K562 (cell line): ENCODE measurements around the gene CDC45. TPM values are rescaled to one million over a fixed set of nuclear protein-coding genes. Genes with fewer than 3 reads are reported as not detected.

Source experiments
- CBX3 ChIP-seq, 2 experiments: IDR thresholded peaks; 1 replicate in 1 of 2; 2 replicates in 1 of 2; pipeline ENCODE4 v1.6.1; 2012; ENCODE audit warnings: inconsistent platforms in 2 of 2, low read length in 2 of 2, borderline replicate concordance in 1 of 2, control low read depth in 1 of 2
- CXXC5 ChIP-seq: fragments of 250-450 bp; sonication (Bioruptor Pico); IDR thresholded peaks from 2 replicates; pipeline ENCODE4 v1.8.0; 2022; ENCODE audit warnings: inconsistent platforms, mild to moderate bottlenecking, moderate library complexity
- ESRRA ChIP-seq: fragments of 450-650 bp; IDR thresholded peaks from 2 replicates; pipeline ENCODE4 v1.6.1; 2014; ENCODE audit warnings: low read depth, mild to moderate bottlenecking, moderate library complexity, borderline replicate concordance
- FIP1L1 ChIP-seq: fragments of 200-400 bp; formaldehyde crosslinking; IDR thresholded peaks from 2 replicates; pipeline ENCODE4 v1.6.1; 2018; ENCODE audit warnings: mild to moderate bottlenecking, low read depth, low read length; ENCODE audit not compliant: poor library complexity, severe bottlenecking
- FOXO4 ChIP-seq: fragments of 450-650 bp; formaldehyde crosslinking; IDR thresholded peaks from 2 replicates; pipeline ENCODE4 v1.4.0; 2020; ENCODE audit warnings: mild to moderate bottlenecking, moderate library complexity
- GTF3C2 ChIP-seq: IDR thresholded peaks from 3 replicates; pipeline ENCODE4 v1.6.1; 2011; ENCODE audit warnings: borderline replicate concordance, mild to moderate bottlenecking, moderate library complexity; ENCODE audit not compliant: insufficient read length; ENCODE audit errors: extremely low read depth
- HDAC8 ChIP-seq: fragments of 450-650 bp; IDR thresholded peaks from 2 replicates; pipeline ENCODE4 v1.6.1; 2016; ENCODE audit warnings: mild to moderate bottlenecking, missing genetic modification characterization, moderate library complexity, missing compliant biosample characterization
- HLTF ChIP-seq: fragments of 450-650 bp; IDR thresholded peaks from 2 replicates; pipeline ENCODE4 v1.6.1; 2016
- MED1 ChIP-seq: sonication (generic); formaldehyde crosslinking; IDR thresholded peaks from 2 replicates; pipeline ENCODE4 v1.8.1; 2023; ENCODE audit warnings: missing genetic modification reagents, borderline replicate concordance
- NR2F6 ChIP-seq: fragments of 450-650 bp; formaldehyde crosslinking; IDR thresholded peaks from 2 replicates; pipeline ENCODE4 v1.4.0; 2020; ENCODE audit warnings: mild to moderate bottlenecking
- PTTG1 ChIP-seq: fragments of 450-650 bp; IDR thresholded peaks from 2 replicates; pipeline ENCODE4 v1.6.1; 2016; ENCODE audit warnings: low read depth, mild to moderate bottlenecking, missing genetic modification characterization, missing compliant biosample characterization
- U2AF2 ChIP-seq: fragments of 200-400 bp; formaldehyde crosslinking; optimal IDR thresholded peaks from 2 replicates; pipeline ENCODE3; 2017; ENCODE audit warnings: low read depth, mild to moderate bottlenecking, low read length
- ZNF232 ChIP-seq: sonication (generic); formaldehyde crosslinking; IDR thresholded peaks from 2 replicates; pipeline ENCODE4 v1.8.0; 2022; ENCODE audit warnings: mild to moderate bottlenecking, missing genetic modification reagents
- ZNF280A ChIP-seq: fragments of 450-650 bp; IDR thresholded peaks from 2 replicates; pipeline ENCODE4 v1.6.1; 2018; ENCODE audit warnings: mild to moderate bottlenecking, low read depth; ENCODE audit not compliant: partially characterized antibody
- ZNF280B ChIP-seq: fragments of 250-450 bp; sonication (Bioruptor Pico); IDR thresholded peaks from 2 replicates; pipeline ENCODE4 v1.5.1; 2021; ENCODE audit warnings: mild to moderate bottlenecking
- ZNF395 ChIP-seq: fragments of 200-800 bp; sonication (Bioruptor generic); IDR thresholded peaks from 2 replicates; pipeline ENCODE4 v1.6.1; 2017; ENCODE audit warnings: missing genetic modification characterization, missing compliant biosample characterization
- ZNF444 ChIP-seq: fragments of 250-450 bp; sonication (Bioruptor Pico); IDR thresholded peaks from 2 replicates; pipeline ENCODE4 v1.4.0; 2020; ENCODE audit warnings: mild to moderate bottlenecking, moderate library complexity
- ZNF445 ChIP-seq: fragments of 250-450 bp; sonication (Bioruptor Pico); IDR thresholded peaks from 2 replicates; pipeline ENCODE4 v1.4.0; 2020; ENCODE audit warnings: low read depth, mild to moderate bottlenecking, moderate library complexity
- polyA plus RNA-seq, 8 experiments: library from polyadenylated mRNA; depleted of rRNA in 4 of 8; stranded (reverse) in 5 of 8; unstranded in 3 of 8; fragments of >200 nt; fragmentation: Nextera tagmentation in 2 of 8; fragmentation: Illumina TruSeq in 1 of 8; extraction: Ambion mirVana in 2 of 8; extraction: Trizol in 1 of 8; gene quantifications; 2 replicates each; pipeline versions ENCODE4 v1.2.1 to v1.2.3, GENCODE V29; 2011 to 2014; ENCODE audit warnings: inconsistent platforms in 1 of 8, missing spikeins in 1 of 8
- total RNA-seq, 7 experiments: library from RNA; depleted of rRNA in 6 of 7; stranded (reverse); fragments of >200 nt in 6 of 7; fragmentation: Illumina TruSeq in 2 of 7; extraction: Trizol in 2 of 7; gene quantifications; 2 replicates each; pipeline versions ENCODE4 v1.2.1 to v1.2.3, GENCODE V29; 2011 to 2021; ENCODE audit warnings: low replicate concordance in 1 of 7

Gene CDC45
- total and polyA plus RNA-seq, 9 of the 15 experiments (the other 6 are each of a cell fraction or from before 2014, with no cell fraction given): 251 to 580 (median 410) TPM

DNA sequence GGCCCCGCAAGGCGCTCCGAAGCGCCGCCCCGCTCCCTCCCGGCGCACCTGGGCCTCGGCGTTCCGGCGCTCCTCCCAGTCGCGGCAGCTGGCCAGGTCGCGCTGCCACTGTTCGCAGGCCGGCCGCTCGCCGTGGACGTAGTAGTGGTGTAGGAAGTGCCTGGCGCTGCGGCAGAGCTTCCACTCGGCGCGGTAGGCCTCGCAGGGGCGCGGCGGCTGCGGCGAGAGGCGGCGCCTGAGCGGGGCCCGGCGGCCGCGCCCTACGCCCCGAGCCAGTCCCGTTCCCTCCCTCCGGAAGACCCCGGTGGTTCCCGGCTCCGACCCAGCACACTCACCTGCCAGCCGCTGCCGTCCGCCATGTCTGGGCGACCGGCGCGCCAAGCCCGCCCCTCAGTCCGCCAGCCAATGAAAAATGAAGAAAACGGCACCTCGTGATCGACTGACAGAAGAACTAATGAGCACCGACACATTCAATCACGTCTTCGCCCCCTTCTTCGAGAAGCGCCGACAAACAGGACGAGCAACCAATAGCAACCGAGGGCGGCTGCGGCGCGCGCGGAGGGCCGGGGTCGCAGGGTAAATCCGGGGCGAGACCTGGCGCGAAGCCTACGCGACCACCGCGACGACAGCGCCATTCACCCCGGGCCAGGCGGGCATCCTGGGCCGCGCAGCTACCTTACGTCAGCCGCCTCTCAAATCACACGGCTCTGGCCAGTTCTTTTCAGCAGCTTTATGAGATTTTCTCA, 32.2 kb upstream of the CDC45 start, which contains the start of gene C22orf39 (continued):
- TF ChIP-seq ZNF280B (peak; percentile 82), PTTG1 (tag) (no peak), GTF3C2 (no peak), ZNF445 (CRISPR knock-in tag) (no peak), FOXO4 (CRISPR knock-in tag) (peak; percentile 84; the same call in 1 of the 2 replicates), NR2F6 (peak; percentile 90; the same call in 1 of the 2 replicates), FIP1L1 (peak; percentile 96), CXXC5 (peak; percentile 98), U2AF2 (no peak), CBX3 (IDR thresholded peaks at IDR 0.05; ENCODE audit: borderline replicate concordance in 1 of 2, low read length in 2 of 2) (no peak), ZNF395 (peak; percentile 96), HDAC8 (tag) (0 out of 2 replicates have a peak, but pooled peaks have one; percentile 26), ESRRA (peak; percentile 78), ZNF444 (CRISPR knock-in tag) (no peak), ZNF280A (no peak), MED1 (CRISPR knock-in tag) (no peak), HLTF (no peak), ZNF232 (CRISPR knock-in tag) (no peak)
